Measurements from ENCODE around the gene MAGI2. TPM values are rescaled to one million over a fixed set of nuclear protein-coding genes. Genes with fewer than 3 reads are reported as not detected.

MAGI2 gene
- total and polyA plus RNA-seq, 2 donors (not counting 3 experiments of a cell fraction or from before 2014, with no cell fraction given), result 0.28 to 6.0 TPM

DNA sequence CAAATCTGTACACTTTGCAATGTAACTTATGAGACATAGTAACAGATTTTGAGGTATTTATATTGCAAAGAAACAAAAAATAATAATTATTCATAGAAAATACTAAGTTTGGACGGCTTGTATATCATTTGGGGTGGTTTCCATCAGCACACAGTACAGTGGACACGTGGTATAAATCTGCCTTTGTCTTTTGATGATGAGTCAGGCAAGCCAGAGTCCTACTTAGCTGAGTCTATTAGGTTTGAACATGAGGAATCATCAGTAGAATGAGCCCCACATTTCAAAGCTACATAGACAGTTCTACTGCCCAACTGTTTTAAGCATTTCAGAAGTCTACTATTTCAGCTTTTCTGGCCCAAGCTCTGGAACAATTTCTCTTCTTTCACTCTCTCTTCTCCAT is 851.7 kb downstream of the MAGI2 start:
- H3K9ac ChIP-seq (replicated peaks; ENCODE audit: extremely low read depth, insufficient read depth, low read length), result no peak overlapping the region
- FAIRE-seq (peak; percentile 24), DNase-seq (ENCODE audit: low read depth, low spot score) (no peak)
- H3K27ac ChIP-seq (ENCODE audit: insufficient read depth, low read depth, low read length), result no peak overlapping the region
- no peak overlapping the region for H3K4me2 ChIP-seq (ENCODE audit: insufficient read depth, low read length)
- H3K36me3 ChIP-seq (ENCODE audit: control insufficient read depth in 2 of 2, extremely low read depth in 1 of 2, insufficient read depth in 2 of 2, low read length in 2 of 2), result no peaks in the 10 kb centered on the region
- H4K20me1 ChIP-seq (replicated peaks; ENCODE audit: control insufficient read depth, extremely low read depth, insufficient read depth, low read length), result no peaks in the 10 kb centered on the region
- H3K27me3 ChIP-seq (ENCODE audit: control insufficient read depth in 2 of 2, insufficient read depth in 2 of 2, low read length in 2 of 2), result no peaks in the 10 kb centered on the region
- no peak overlapping the region for H2AFZ ChIP-seq (ENCODE audit: low read depth, low read length)
- no peaks in the 10 kb centered on the region for H3K9me3 ChIP-seq (replicated peaks; ENCODE audit: control insufficient read depth, insufficient read depth, low read length)
- no peaks in the 10 kb centered on the region for H3K79me2 ChIP-seq (ENCODE audit: control insufficient read depth, insufficient read depth, low read length)
- ChIA-PET POLR2A (no interaction called here), CTCF (interaction anchor here (1.2 kb wide), 1 partner anchor 13 kb away, joined by 3 read pairs; no protein-coding TSS in a partner anchor)
- intact Hi-C loops (cut with micrococcal nuclease), result no loop called here
- TF ChIP-seq JUN (IDR thresholded peaks at IDR 0.05; ENCODE audit: borderline replicate concordance, insufficient read depth, insufficient read length, low read depth) (no peak), CTCF (IDR thresholded peaks at IDR 0.05; ENCODE audit: extremely low read depth in 1 of 2, insufficient read depth in 1 of 2, low read depth in 1 of 2, low read length in 2 of 2) (no peak), MYC (IDR thresholded peaks at IDR 0.05; ENCODE audit: low read depth, low read length) (no peak), POLR2A (IDR thresholded peaks at IDR 0.05; ENCODE audit: low read depth, low read length) (no peak), GATA2 (IDR thresholded peaks at IDR 0.05; ENCODE audit: insufficient read depth, insufficient read length, low read depth, low read length) (no peak), POLR2AphosphoS5 (IDR thresholded peaks at IDR 0.05; ENCODE audit: insufficient read depth, low read depth, low read length) (no peak), FOS (IDR thresholded peaks at IDR 0.05; ENCODE audit: borderline replicate concordance, insufficient read depth, low read length) (no peak), EZH2 (IDR thresholded peaks at IDR 0.05; ENCODE audit: borderline replicate concordance, low read depth, low read length, severe bottlenecking) (no peak)
- TF ChIP-seq, protein P1, sequence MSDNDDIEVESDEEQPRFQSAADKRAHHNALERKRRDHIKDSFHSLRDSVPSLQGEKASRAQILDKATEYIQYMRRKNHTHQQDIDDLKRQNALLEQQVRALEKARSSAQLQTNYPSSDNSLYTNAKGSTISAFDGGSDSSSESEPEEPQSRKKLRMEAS (IDR thresholded peaks at IDR 0.05; ENCODE audit: insufficient read depth, insufficient read length), result no peak
- H3K9me1 ChIP-seq (replicated peaks; ENCODE audit: control insufficient read depth, extremely low read depth, insufficient read depth, low read length), result no peaks in the 10 kb centered on the region
- no peak overlapping the region for H3K4me3 ChIP-seq (replicated peaks in 1 of 3; ENCODE audit: insufficient read depth in 1 of 3, low read depth in 1 of 3, low read length in 3 of 3)
- dilution Hi-C loops (cut with MboI; ENCODE audit: extremely low pct_ligation_motif_present, low sequenced_read_pairs), result no loop called here
- no TSS peak for BruUV-seq (replicated peaks)
- no peaks in the 10 kb centered on the region for H3K4me1 ChIP-seq (ENCODE audit: control insufficient read depth, extremely low read depth, insufficient read depth, low read length)
